Cardiac muscle cell (in vitro differentiated cells and primary cell): Measurements from ENCODE around the gene PPP1R3F. TPM values are rescaled to one million over a fixed set of nuclear protein-coding genes. Genes with fewer than 3 reads are reported as not detected.

Source experiments
- DNase-seq, 2 donors: peaks; one replicate each; pipeline versions ENCODE4 v3.0.0 to v3.0.0-alpha.2; 2010 to 2017; ENCODE audit warnings: low read depth in 1 of 2, low spot score in 1 of 2
- H3K27ac ChIP-seq: fragments of 200-600 bp; sonication (generic); 2 replicates; pipeline ENCODE4 v1.5.1; 2016
- H3K27me3 ChIP-seq: fragments of 200-600 bp; sonication (generic); 2 replicates; pipeline ENCODE4 v1.6.0; 2016; ENCODE audit warnings: control low read depth
- H3K36me3 ChIP-seq: fragments of 200-600 bp; sonication (generic); 2 replicates; pipeline ENCODE4 v1.5.1; 2016; ENCODE audit warnings: control low read depth
- H3K4me1 ChIP-seq: fragments of 200-600 bp; sonication (generic); 2 replicates; pipeline ENCODE4 v1.8.1; 2017; ENCODE audit warnings: low read depth, mild to moderate bottlenecking, mixed run types
- H3K4me3 ChIP-seq: fragments of 200-600 bp; sonication (generic); 2 replicates; pipeline ENCODE4 v1.5.1; 2016; ENCODE audit warnings: mild to moderate bottlenecking
- H3K9me3 ChIP-seq: fragments of 200-600 bp; sonication (generic); 2 replicates; pipeline ENCODE4 v1.5.1; 2017; ENCODE audit warnings: low read depth, mild to moderate bottlenecking, control low read depth
- polyA plus RNA-seq: library from polyadenylated mRNA; unstranded; fragments of >200 nt; fragmentation: Nextera tagmentation; extraction: Ambion mirVana; gene quantifications from 2 replicates; pipeline ENCODE4 v1.2.1, GENCODE V29; 2016
- total RNA-seq: library from RNA; depleted of rRNA; stranded (reverse); fragments of >200 nt; gene quantifications from 2 replicates; pipeline ENCODE4 v1.2.3, GENCODE V29; 2016
- TF ChIP-seq, protein P1 (sequence below): IDR thresholded peaks from 2 replicates; pipeline ENCODE4 v1.5.1; 2012; ENCODE audit warnings: low read depth, mild to moderate bottlenecking, low read length

PPP1R3F gene
- total and polyA plus RNA-seq, 2 experiments from 2014 or later, result 24.4 to 32.6 TPM

DNA sequence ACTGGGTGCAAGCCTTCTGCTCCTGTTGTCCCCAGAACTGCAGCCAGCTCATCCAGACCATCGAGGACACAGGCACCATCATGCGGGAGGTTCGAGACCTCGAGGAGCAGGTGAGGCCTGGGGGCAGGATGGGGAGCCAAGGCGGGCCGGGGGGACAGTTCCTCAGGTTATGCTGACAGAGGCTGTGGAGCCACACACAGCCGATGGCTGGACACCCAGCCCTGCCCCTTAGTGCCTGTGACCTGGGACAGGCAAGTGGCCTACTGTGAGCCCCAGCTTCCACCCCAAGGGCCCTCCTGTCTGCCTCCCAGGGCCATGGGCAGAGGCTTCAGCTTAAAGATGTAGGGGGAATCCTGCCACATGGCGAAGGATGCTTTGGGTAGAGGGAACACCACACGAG is 20.0 kb upstream of the PPP1R3F start:
- no peak for DNase-seq
- no peak overlapping the region for H3K27ac ChIP-seq
- no peaks in the 10 kb centered on the region for H3K36me3 ChIP-seq
- H3K4me1 ChIP-seq, result no peaks in the 10 kb centered on the region
- H3K9me3 ChIP-seq, result no peaks in the 10 kb centered on the region
- TF ChIP-seq, protein P1, sequence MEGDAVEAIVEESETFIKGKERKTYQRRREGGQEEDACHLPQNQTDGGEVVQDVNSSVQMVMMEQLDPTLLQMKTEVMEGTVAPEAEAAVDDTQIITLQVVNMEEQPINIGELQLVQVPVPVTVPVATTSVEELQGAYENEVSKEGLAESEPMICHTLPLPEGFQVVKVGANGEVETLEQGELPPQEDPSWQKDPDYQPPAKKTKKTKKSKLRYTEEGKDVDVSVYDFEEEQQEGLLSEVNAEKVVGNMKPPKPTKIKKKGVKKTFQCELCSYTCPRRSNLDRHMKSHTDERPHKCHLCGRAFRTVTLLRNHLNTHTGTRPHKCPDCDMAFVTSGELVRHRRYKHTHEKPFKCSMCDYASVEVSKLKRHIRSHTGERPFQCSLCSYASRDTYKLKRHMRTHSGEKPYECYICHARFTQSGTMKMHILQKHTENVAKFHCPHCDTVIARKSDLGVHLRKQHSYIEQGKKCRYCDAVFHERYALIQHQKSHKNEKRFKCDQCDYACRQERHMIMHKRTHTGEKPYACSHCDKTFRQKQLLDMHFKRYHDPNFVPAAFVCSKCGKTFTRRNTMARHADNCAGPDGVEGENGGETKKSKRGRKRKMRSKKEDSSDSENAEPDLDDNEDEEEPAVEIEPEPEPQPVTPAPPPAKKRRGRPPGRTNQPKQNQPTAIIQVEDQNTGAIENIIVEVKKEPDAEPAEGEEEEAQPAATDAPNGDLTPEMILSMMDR, result no peak
- H3K27me3 ChIP-seq, result no peaks in the 10 kb centered on the region
- no peak overlapping the region for H3K4me3 ChIP-seq

DNA sequence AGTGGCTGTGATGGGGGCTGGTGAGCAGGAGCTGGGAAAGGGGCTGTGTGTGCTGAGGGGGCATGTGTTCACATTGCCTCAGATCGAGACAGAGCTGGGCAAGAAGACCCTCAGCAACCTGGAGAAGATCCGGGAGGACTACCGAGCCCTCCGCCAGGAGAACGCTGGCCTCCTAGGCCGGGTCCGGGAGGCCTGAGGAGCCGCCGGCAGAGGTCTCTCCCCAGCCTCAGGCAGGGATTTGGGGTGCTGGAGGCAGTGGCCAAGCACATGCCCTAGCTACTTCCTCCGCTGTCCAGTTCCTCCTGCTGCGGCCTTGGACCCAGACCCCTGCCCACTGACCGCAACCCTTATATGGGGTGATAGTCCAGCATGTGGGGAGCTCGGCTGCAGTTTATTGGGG is 19.5 kb upstream of the PPP1R3F start:
- Histone ChIP-seq H3K9me3 (no peaks in the 10 kb centered on the region), H3K4me1 (no peaks in the 10 kb centered on the region), H3K27ac (no peak overlapping the region), H3K36me3 (no peaks in the 10 kb centered on the region), H3K27me3 (no peaks in the 10 kb centered on the region), H3K4me3 (no peak overlapping the region)
- TF ChIP-seq, protein P1, result no peak
- DNase-seq, result no peak

DNA sequence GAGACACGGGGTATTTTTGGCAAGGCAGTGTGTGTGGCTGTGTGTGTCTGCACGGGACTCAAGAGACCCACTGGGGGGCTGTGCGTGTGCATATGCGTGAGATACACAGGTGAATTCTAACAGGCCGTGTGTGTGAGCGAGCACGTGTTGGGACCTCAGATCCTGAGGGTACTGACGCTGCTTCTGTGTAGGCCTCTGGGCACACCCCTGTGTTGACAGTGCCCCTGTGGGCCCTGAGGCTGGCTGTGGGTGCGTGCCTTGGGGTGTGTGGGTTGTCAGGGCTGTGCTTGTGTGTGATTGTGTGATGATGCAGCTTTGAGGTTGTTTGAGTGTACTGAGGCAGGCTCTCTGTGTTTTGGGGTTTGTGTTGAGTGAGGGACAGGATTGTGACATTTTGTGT is 19.0 kb upstream of the PPP1R3F start:
- DNase-seq, result no peak
- Histone ChIP-seq H3K27me3 (no peaks in the 10 kb centered on the region), H3K4me1 (no peaks in the 10 kb centered on the region), H3K27ac (no peak overlapping the region), H3K36me3 (no peaks in the 10 kb centered on the region), H3K9me3 (no peaks in the 10 kb centered on the region), H3K4me3 (no peak overlapping the region)
- TF ChIP-seq, protein P1, result no peak

DNA sequence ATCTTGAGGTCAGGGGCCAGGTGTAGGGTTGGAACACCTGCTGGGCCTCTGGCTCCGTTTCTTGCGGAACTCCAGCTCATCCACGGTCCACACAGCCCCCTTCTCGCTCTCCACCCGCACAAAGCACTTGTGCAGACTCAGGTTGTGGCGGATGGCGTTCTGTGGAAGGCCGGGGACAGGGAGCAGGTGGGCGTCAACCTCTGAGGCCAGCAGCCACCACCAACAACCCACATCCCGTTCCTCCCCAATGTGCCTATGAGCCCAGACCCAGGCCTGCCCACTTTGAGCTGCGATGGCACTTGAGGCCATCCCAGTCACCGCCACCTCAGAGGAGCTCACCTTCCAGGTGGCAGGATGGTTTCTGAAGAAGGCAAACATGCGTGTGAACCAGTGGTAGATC is 18.3 kb upstream of the PPP1R3F start:
- no peak for DNase-seq
- no peaks in the 10 kb centered on the region for H3K9me3 ChIP-seq
- TF ChIP-seq, protein P1, result no peak
- no peaks in the 10 kb centered on the region for H3K4me1 ChIP-seq
- H3K4me3 ChIP-seq, result no peak overlapping the region
- H3K27me3 ChIP-seq, result no peaks in the 10 kb centered on the region
- no peak overlapping the region for H3K27ac ChIP-seq
- no peaks in the 10 kb centered on the region for H3K36me3 ChIP-seq

DNA sequence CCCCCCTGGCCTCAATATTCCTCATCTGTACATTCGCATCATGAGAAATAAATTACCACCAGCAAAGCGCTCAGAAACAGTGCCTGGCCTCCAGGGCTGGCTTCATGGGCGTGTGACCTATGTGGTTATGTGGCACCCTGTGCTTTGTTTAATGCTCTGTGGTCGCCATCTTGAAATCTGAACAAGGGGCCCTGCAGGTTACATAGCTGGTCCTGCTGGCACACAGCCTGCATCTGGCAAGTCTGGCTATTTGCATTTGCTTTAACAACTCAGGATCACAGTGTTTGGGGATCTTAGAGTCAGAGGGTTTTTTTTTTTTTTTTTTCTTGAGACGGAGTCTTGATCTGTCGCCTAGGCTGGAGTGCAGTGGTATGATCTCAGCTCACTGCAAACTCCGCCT is 15.0 kb upstream of the PPP1R3F start:
- Histone ChIP-seq H3K27ac (no peak overlapping the region), H3K4me3 (no peak overlapping the region), H3K27me3 (no peaks in the 10 kb centered on the region), H3K4me1 (no peaks in the 10 kb centered on the region), H3K36me3 (no peaks in the 10 kb centered on the region), H3K9me3 (no peaks in the 10 kb centered on the region)
- no peak for DNase-seq
- TF ChIP-seq, protein P1, result no peak
